NCI-H128 (cell line): ENCODE results near the gene ARID3A.

Source experiments
- DNase-seq: peaks from one replicate; lab custom pipeline; 2025; ENCODE audit not compliant: unreplicated experiment; lab: John Stamatoyannopoulos, UW

The ARID3A gene

GRCh38 chr19:929203-929890, 3.5 kb downstream of the ARID3A start:
- DNase-seq, result no peak

- DNase-seq, result no peak
These were observed 4.0 kb downstream of the ARID3A start for GRCh38 chr19:929891-930258.

- no peak for DNase-seq
These were observed 6.2 kb downstream of the ARID3A start for GRCh38 chr19:931860-932647.

GRCh38 chr19:932648-933552, 7.1 kb downstream of the ARID3A start:
- no peak for DNase-seq

- DNase-seq, result no peak
These were observed 7.7 kb downstream of the ARID3A start for GRCh38 chr19:933553-933882.

GRCh38 chr19:934197-934840, 8.5 kb downstream of the ARID3A start:
- DNase-seq, result no peak

GRCh38 chr19:934865-935479, 9.1 kb downstream of the ARID3A start:
- DNase-seq, result no peak

- DNase-seq, result no peak
These were observed 10.3 kb downstream of the ARID3A start for GRCh38 chr19:936175-936546.

- no peak for DNase-seq
These were observed 11.4 kb downstream of the ARID3A start for GRCh38 chr19:937259-937694.

- DNase-seq, result no peak
These were observed 12.5 kb downstream of the ARID3A start for GRCh38 chr19:938233-938923.

- DNase-seq, result no peak
These were observed 13.6 kb downstream of the ARID3A start for GRCh38 chr19:939439-939838.

GRCh38 chr19:939922-940321, 14.1 kb downstream of the ARID3A start:
- DNase-seq, result no peak

- DNase-seq, result peak; percentile 27
These were observed 14.9 kb downstream of the ARID3A start for GRCh38 chr19:940591-941291.

GRCh38 chr19:941292-942132, 15.7 kb downstream of the ARID3A start:
- DNase-seq, result no peak

- no peak for DNase-seq
These were observed 16.4 kb downstream of the ARID3A start for GRCh38 chr19:942133-942645.

GRCh38 chr19:943551-944170, 17.8 kb downstream of the ARID3A start:
- no peak for DNase-seq

- no peak for DNase-seq
These were observed 18.3 kb downstream of the ARID3A start for GRCh38 chr19:944171-944567.

GRCh38 chr19:944663-945241, 18.9 kb downstream of the ARID3A start:
- DNase-seq, result no peak
